Activated CD8-positive, alpha-beta T cell treated with anti-CD3 and anti-CD28 coated beads for 36 hours (primary cell): ENCODE results near the gene PSMB2. TPM values are rescaled to one million over a fixed set of nuclear protein-coding genes. Genes with fewer than 3 reads are reported as not detected.

Experiments
- ATAC-seq: fragments of 200-7000 bp; cut with Tn5 transposase; one replicate; pipeline ENCODE4 v1.10.0; 2021; ENCODE audit warnings: mild to moderate bottlenecking, moderate library complexity
- CTCF ChIA-PET: fragments of 350-600 bp; sonication (Branson Sonifier 250); formaldehyde crosslinking; loops from one replicate; lab custom pipeline; 2021; ENCODE audit warnings: antibody characterized with exemption; lab: Charles Lee
- POLR2A ChIA-PET: fragments of 350-600 bp; sonication (Branson Sonifier 250); formaldehyde crosslinking; loops from one replicate; lab custom pipeline; 2021; ENCODE audit warnings: antibody characterized with exemption; lab: Charles Lee
- DNase-seq: peaks from one replicate; pipeline ENCODE4 v3.0.0-alpha.2; 2020
- H3K27ac Mint-ChIP-seq: one replicate; pipeline ENCODE4 v1.8.0; 2021; ENCODE audit warnings: mild to moderate bottlenecking, mixed read lengths
- H3K27me3 Mint-ChIP-seq: one replicate; pipeline ENCODE4 v1.8.0; 2021; ENCODE audit warnings: mixed read lengths
- H3K36me3 Mint-ChIP-seq: one replicate; pipeline ENCODE4 v1.8.0; 2021; ENCODE audit warnings: low read depth, mixed read lengths
- H3K4me1 Mint-ChIP-seq: one replicate; pipeline ENCODE4 v1.8.0; 2021; ENCODE audit warnings: low read depth, mixed read lengths
- H3K4me3 Mint-ChIP-seq: one replicate; pipeline ENCODE4 v1.8.0; 2021; ENCODE audit warnings: mild to moderate bottlenecking, moderate library complexity, mixed read lengths
- H3K9me3 Mint-ChIP-seq: one replicate; pipeline ENCODE4 v1.8.0; 2021; ENCODE audit warnings: mixed read lengths
- intact Hi-C: fragments of 100-400 bp; cut with micrococcal nuclease; formaldehyde crosslinking; loops from one replicate; pipeline ENCODE4 v1.10.0; 2022
- total RNA-seq, 2 experiments: library from RNA; stranded (reverse); gene quantifications; one replicate each; pipeline ENCODE4 v1.2.3, GENCODE V29; 2021
- TF ChIP-seq, protein P1 (sequence below): fragments of 200-600 bp; IDR thresholded peaks from one replicate; pipeline ENCODE4 v1.8.0; 2022; ENCODE audit warnings: antibody characterized with exemption, mild to moderate bottlenecking

PSMB2 gene
- total RNA-seq, 2 experiments from 2014 or later = 92.9 to 94.2 TPM

DNA sequence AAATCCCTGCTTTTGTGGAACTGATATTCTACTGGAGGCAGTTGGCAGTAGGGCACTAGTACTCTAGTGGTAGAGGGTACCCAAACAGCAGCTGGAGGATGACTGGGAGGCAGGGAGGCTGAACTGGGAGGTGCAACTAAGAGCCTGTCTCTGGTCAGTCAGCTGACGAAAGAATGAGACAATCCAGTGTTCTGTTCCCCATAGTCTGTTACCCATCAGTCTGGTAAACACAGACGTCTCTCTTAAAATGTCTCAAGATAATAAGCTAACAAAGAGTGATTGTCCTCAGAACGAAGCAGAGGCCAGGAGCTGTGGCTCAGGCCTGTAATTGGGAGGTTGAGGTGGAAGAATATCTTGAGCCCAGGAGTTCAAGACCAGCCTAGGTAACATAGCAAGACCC, 37.9 kb downstream of the PSMB2 start:
- Mint-ChIP-seq H3K27ac (no peak overlapping the region), H3K4me1 (no peaks in the 10 kb centered on the region), H3K27me3 (no peaks in the 10 kb centered on the region), H3K9me3 (no peaks in the 10 kb centered on the region), H3K4me3 (no peak overlapping the region), H3K36me3 (peaks cover 32% of the 10 kb centered on the region)
- TF ChIP-seq, protein P1, sequence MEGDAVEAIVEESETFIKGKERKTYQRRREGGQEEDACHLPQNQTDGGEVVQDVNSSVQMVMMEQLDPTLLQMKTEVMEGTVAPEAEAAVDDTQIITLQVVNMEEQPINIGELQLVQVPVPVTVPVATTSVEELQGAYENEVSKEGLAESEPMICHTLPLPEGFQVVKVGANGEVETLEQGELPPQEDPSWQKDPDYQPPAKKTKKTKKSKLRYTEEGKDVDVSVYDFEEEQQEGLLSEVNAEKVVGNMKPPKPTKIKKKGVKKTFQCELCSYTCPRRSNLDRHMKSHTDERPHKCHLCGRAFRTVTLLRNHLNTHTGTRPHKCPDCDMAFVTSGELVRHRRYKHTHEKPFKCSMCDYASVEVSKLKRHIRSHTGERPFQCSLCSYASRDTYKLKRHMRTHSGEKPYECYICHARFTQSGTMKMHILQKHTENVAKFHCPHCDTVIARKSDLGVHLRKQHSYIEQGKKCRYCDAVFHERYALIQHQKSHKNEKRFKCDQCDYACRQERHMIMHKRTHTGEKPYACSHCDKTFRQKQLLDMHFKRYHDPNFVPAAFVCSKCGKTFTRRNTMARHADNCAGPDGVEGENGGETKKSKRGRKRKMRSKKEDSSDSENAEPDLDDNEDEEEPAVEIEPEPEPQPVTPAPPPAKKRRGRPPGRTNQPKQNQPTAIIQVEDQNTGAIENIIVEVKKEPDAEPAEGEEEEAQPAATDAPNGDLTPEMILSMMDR = no peak
- CTCF ChIA-PET = interaction anchor here (0.7 to 1.3 kb wide), 2 partner anchors 21 to 124 kb away, joined by 3 read pairs; no protein-coding TSS in a partner anchor
- DNase-seq (no peak), ATAC-seq (no peak)
- POLR2A ChIA-PET = interaction anchor here (0.9 kb wide), 2 partner anchors 10 to 20 kb away, joined by 3 to 6 read pairs; no protein-coding TSS in a partner anchor
- intact Hi-C loops = no loop called here

DNA sequence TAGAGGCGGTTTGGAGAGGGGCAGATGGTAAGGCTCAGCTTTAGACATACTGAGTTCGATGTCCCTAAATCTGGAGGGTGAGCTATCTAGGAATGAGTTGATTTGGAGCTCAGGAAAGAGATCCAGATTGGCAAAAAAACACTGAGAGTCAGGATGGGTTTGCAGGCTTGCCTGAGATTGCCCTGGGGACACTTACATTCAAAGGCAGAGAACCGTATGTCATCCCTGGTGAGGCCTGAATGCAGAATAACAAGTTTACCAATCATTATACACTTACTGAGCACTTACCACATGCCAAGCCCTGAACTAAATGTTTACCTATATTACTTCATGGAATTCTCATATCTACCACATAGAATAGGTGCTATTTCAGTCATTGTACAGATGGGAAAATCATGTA, 40.7 kb downstream of the PSMB2 start:
- ChIA-PET CTCF (interaction anchor here (1.1 to 1.2 kb wide), 2 partner anchors 126 to 150 kb away, joined by 4 to 5 read pairs; no protein-coding TSS in a partner anchor), POLR2A (interaction anchor here (0.9 kb wide), 1 partner anchor 169 kb away, joined by 3 read pairs; the partner anchor contains the start of gene CLSPN)
- TF ChIP-seq, protein P1 = no peak
- H3K9me3 Mint-ChIP-seq = no peaks in the 10 kb centered on the region
- H3K4me1 Mint-ChIP-seq = no peaks in the 10 kb centered on the region
- H3K27me3 Mint-ChIP-seq = no peaks in the 10 kb centered on the region
- DNase-seq (no peak), ATAC-seq (no peak)
- no peak overlapping the region for H3K27ac Mint-ChIP-seq
- intact Hi-C loops = no loop called here
- peaks cover 20% of the 10 kb centered on the region for H3K36me3 Mint-ChIP-seq
- no peak overlapping the region for H3K4me3 Mint-ChIP-seq

DNA sequence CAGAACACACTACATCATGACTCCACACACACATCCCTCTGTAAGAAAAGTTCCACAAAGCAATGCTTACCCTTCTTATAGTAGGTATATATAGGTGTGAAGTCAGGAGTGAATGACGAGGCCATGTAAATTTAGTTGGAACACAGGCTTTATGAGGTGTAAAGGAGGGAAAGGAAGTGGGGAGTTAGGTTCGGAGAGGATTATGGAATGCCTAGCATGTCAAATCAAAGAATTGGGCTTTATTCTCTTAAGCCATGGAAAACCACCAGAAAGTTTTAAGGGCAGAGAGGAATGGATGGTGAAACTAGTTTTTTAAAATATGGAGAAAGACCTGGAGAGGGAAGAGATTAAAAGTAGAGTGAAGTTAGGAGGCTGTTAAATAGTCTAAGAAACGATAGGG, 41.9 kb downstream of the PSMB2 start:
- no peak for DNase-seq

DNA sequence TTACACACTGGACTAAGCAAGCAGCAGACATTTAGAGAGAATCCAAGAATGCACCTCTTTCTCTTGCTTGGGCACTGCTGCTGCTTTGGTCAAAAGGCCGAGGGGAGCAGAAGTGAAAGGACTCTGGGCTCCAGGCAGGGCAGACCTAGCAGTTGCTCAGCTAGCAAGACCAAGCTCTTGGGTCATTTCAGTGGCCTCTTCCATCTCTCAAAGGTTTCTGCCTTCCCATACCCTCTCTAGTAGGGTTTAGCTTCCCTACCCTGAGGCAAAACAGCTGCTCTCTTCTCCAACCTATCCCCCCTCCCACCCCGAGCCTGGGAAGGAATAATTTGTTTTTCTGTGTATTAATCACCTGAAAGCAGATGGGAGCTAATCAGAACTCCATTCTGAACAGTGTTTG, 42.4 kb downstream of the PSMB2 start:
- Mint-ChIP-seq H3K27ac (no peak overlapping the region), H3K36me3 (peaks cover 16% of the 10 kb centered on the region), H3K4me1 (no peaks in the 10 kb centered on the region), H3K9me3 (no peaks in the 10 kb centered on the region), H3K4me3 (no peak overlapping the region), H3K27me3 (no peaks in the 10 kb centered on the region)
- POLR2A ChIA-PET = no interaction called here
- TF ChIP-seq, protein P1 = no peak
- ATAC-seq (no peak), DNase-seq (no peak)
- CTCF ChIA-PET = no interaction called here
- intact Hi-C loops = no loop called here

More for the DNA sequence above, 41.9 kb downstream of the PSMB2 start:
- ChIA-PET POLR2A (no interaction called here), CTCF (interaction anchor here (0.9 kb wide), 1 partner anchor 30 kb away, joined by 3 read pairs; no protein-coding TSS in a partner anchor)
- Mint-ChIP-seq H3K27ac (no peak overlapping the region), H3K36me3 (peaks cover 16% of the 10 kb centered on the region), H3K27me3 (no peaks in the 10 kb centered on the region), H3K9me3 (no peaks in the 10 kb centered on the region), H3K4me1 (no peaks in the 10 kb centered on the region), H3K4me3 (no peak overlapping the region)
- no peak for ATAC-seq
- TF ChIP-seq, protein P1 = no peak
- intact Hi-C loops = no loop called here

DNA sequence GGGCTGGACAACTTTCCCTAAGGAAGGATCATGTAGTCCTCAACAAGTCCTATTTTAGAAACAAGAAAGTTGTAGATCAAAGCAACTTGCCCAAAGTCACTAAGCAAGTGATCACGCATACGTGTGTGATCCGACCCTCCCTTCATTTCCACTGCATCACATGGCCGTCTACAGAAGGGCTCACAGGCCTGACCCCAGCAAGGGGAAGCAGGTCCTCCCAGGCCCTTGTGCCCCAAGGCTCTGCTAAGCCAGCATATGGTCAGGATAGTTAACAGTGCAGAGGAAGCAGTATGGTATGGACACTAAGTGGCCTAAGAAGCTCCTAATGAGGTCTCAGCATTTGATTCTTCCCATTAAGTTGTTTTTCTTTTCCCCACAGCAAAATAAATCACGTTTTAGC, 43.5 kb downstream of the PSMB2 start:
- ChIA-PET POLR2A (no interaction called here), CTCF (interaction anchor here (1.5 kb wide), 1 partner anchor 33 kb away, joined by 4 read pairs; no protein-coding TSS in a partner anchor)

More for the DNA sequence above, 43.5 kb downstream of the PSMB2 start:
- TF ChIP-seq, protein P1 = no peak
- intact Hi-C loops = no loop called here
- DNase-seq = no peak
- peaks cover 6% of the 10 kb centered on the region for H3K4me1 Mint-ChIP-seq
- no peaks in the 10 kb centered on the region for H3K9me3 Mint-ChIP-seq
- no peak for ATAC-seq
- no peaks in the 10 kb centered on the region for H3K27me3 Mint-ChIP-seq
- H3K4me3 Mint-ChIP-seq = no peak overlapping the region
- peaks cover 9% of the 10 kb centered on the region for H3K36me3 Mint-ChIP-seq
- H3K27ac Mint-ChIP-seq = no peak overlapping the region
